ENCODE measurements around the gene TMEM8B.

Gene TMEM8B

GRCh38 chr9:35793461-35793860 lies 35.6 kb upstream of the TMEM8B start:
- H3K9me3 ChIP-seq (ENCODE audit: control insufficient read depth in 1 of 2, low read length in 2 of 2) = no peaks in the 10 kb centered on the region
- H3K4me1 ChIP-seq (ENCODE audit: control insufficient read depth in 1 of 2, insufficient read depth in 2 of 2, low read length in 2 of 2) = peaks cover 0 to 31% of the 10 kb centered on the region in 2 donors
- H3K27me3 ChIP-seq (ENCODE audit: low read depth, low read length) = no peaks in the 10 kb centered on the region
- H3K4me3 ChIP-seq (ENCODE audit: low read depth in 1 of 2, low read length in 2 of 2) = peak overlapping the region in 1 of 2 donors; percentile 56
- no peaks in the 10 kb centered on the region for H3K36me3 ChIP-seq (ENCODE audit: control insufficient read depth in 1 of 2, insufficient read depth in 2 of 2, low read length in 2 of 2)
- H3K27ac ChIP-seq (ENCODE audit: low read length) = no peak overlapping the region

GRCh38 chr9:35795695-35796094 lies 33.3 kb upstream of the TMEM8B start:
- Histone ChIP-seq H3K36me3 (ENCODE audit: control insufficient read depth in 1 of 2, insufficient read depth in 2 of 2, low read length in 2 of 2) (peaks cover 6 to 14% of the 10 kb centered on the region in 2 donors), H3K9me3 (ENCODE audit: control insufficient read depth in 1 of 2, low read length in 2 of 2) (no peaks in the 10 kb centered on the region), H3K4me1 (ENCODE audit: control insufficient read depth in 1 of 2, insufficient read depth in 2 of 2, low read length in 2 of 2) (peaks cover 0 to 29% of the 10 kb centered on the region in 2 donors), H3K27me3 (ENCODE audit: low read depth, low read length) (no peaks in the 10 kb centered on the region), H3K4me3 (ENCODE audit: low read depth in 1 of 2, low read length in 2 of 2) (no peak overlapping the region), H3K27ac (ENCODE audit: low read length) (no peak overlapping the region)

- Histone ChIP-seq H3K27me3 (ENCODE audit: low read depth, low read length) (no peaks in the 10 kb centered on the region), H3K36me3 (ENCODE audit: control insufficient read depth in 1 of 2, insufficient read depth in 2 of 2, low read length in 2 of 2) (peaks cover 22 to 31% of the 10 kb centered on the region in 2 donors), H3K9me3 (ENCODE audit: control insufficient read depth in 1 of 2, low read length in 2 of 2) (no peaks in the 10 kb centered on the region), H3K27ac (ENCODE audit: low read length) (no peak overlapping the region), H3K4me3 (ENCODE audit: low read depth in 1 of 2, low read length in 2 of 2) (no peak overlapping the region), H3K4me1 (ENCODE audit: control insufficient read depth in 1 of 2, insufficient read depth in 2 of 2, low read length in 2 of 2) (peaks cover 0 to 22% of the 10 kb centered on the region in 2 donors)
These were observed 31.5 kb upstream of the TMEM8B start for GRCh38 chr9:35797311-35798109.

- H3K27ac ChIP-seq (ENCODE audit: low read length) = no peak overlapping the region
- peaks cover 25 to 41% of the 10 kb centered on the region in 2 donors for H3K36me3 ChIP-seq (ENCODE audit: control insufficient read depth in 1 of 2, insufficient read depth in 2 of 2, low read length in 2 of 2)
- H3K27me3 ChIP-seq (ENCODE audit: low read depth, low read length) = no peaks in the 10 kb centered on the region
- H3K4me3 ChIP-seq (ENCODE audit: low read depth in 1 of 2, low read length in 2 of 2) = no peak overlapping the region
- no peaks in the 10 kb centered on the region for H3K9me3 ChIP-seq (ENCODE audit: control insufficient read depth in 1 of 2, low read length in 2 of 2)
- H3K4me1 ChIP-seq (ENCODE audit: control insufficient read depth in 1 of 2, insufficient read depth in 2 of 2, low read length in 2 of 2) = peaks cover 0 to 9% of the 10 kb centered on the region in 2 donors
These were observed 30.2 kb upstream of the TMEM8B start for GRCh38 chr9:35798658-35799374.

- H3K4me1 ChIP-seq (ENCODE audit: control insufficient read depth in 1 of 2, insufficient read depth in 2 of 2, low read length in 2 of 2) = no peaks in the 10 kb centered on the region
- H3K27ac ChIP-seq (ENCODE audit: low read length) = no peak overlapping the region
- no peaks in the 10 kb centered on the region for H3K9me3 ChIP-seq (ENCODE audit: control insufficient read depth in 1 of 2, low read length in 2 of 2)
- H3K27me3 ChIP-seq (ENCODE audit: low read depth, low read length) = no peaks in the 10 kb centered on the region
- H3K36me3 ChIP-seq (ENCODE audit: control insufficient read depth in 1 of 2, insufficient read depth in 2 of 2, low read length in 2 of 2) = peaks cover 30 to 46% of the 10 kb centered on the region in 2 donors
- no peak overlapping the region for H3K4me3 ChIP-seq (ENCODE audit: low read depth in 1 of 2, low read length in 2 of 2)
These were observed 28.5 kb upstream of the TMEM8B start for GRCh38 chr9:35800530-35800929.

GRCh38 chr9:35801328-35802128 lies 27.5 kb upstream of the TMEM8B start:
- Histone ChIP-seq H3K4me1 (ENCODE audit: control insufficient read depth in 1 of 2, insufficient read depth in 2 of 2, low read length in 2 of 2) (no peaks in the 10 kb centered on the region), H3K9me3 (ENCODE audit: control insufficient read depth in 1 of 2, low read length in 2 of 2) (no peaks in the 10 kb centered on the region), H3K27me3 (ENCODE audit: low read depth, low read length) (no peaks in the 10 kb centered on the region), H3K4me3 (ENCODE audit: low read depth in 1 of 2, low read length in 2 of 2) (no peak overlapping the region), H3K36me3 (ENCODE audit: control insufficient read depth in 1 of 2, insufficient read depth in 2 of 2, low read length in 2 of 2) (peaks cover 39 to 56% of the 10 kb centered on the region in 2 donors), H3K27ac (ENCODE audit: low read length) (no peak overlapping the region)

GRCh38 chr9:35806101-35806500 lies 22.9 kb upstream of the TMEM8B start:
- Histone ChIP-seq H3K27ac (ENCODE audit: low read length) (no peak overlapping the region), H3K9me3 (ENCODE audit: control insufficient read depth in 1 of 2, low read length in 2 of 2) (no peaks in the 10 kb centered on the region), H3K27me3 (ENCODE audit: low read depth, low read length) (no peaks in the 10 kb centered on the region), H3K4me3 (ENCODE audit: low read depth in 1 of 2, low read length in 2 of 2) (no peak overlapping the region), H3K36me3 (ENCODE audit: control insufficient read depth in 1 of 2, insufficient read depth in 2 of 2, low read length in 2 of 2) (peaks cover 33 to 64% of the 10 kb centered on the region in 2 donors), H3K4me1 (ENCODE audit: control insufficient read depth in 1 of 2, insufficient read depth in 2 of 2, low read length in 2 of 2) (peaks cover 0 to 3% of the 10 kb centered on the region in 2 donors)

- Histone ChIP-seq H3K4me1 (ENCODE audit: control insufficient read depth in 1 of 2, insufficient read depth in 2 of 2, low read length in 2 of 2) (peaks cover 11 to 25% of the 10 kb centered on the region in 2 donors), H3K27ac (ENCODE audit: low read length) (no peak overlapping the region), H3K9me3 (ENCODE audit: control insufficient read depth in 1 of 2, low read length in 2 of 2) (no peaks in the 10 kb centered on the region), H3K4me3 (ENCODE audit: low read depth in 1 of 2, low read length in 2 of 2) (no peak overlapping the region), H3K36me3 (ENCODE audit: control insufficient read depth in 1 of 2, insufficient read depth in 2 of 2, low read length in 2 of 2) (peaks cover 18 to 42% of the 10 kb centered on the region in 2 donors), H3K27me3 (ENCODE audit: low read depth, low read length) (no peaks in the 10 kb centered on the region)
These were observed 20.6 kb upstream of the TMEM8B start for GRCh38 chr9:35808433-35808832.

- Histone ChIP-seq H3K36me3 (ENCODE audit: control insufficient read depth in 1 of 2, insufficient read depth in 2 of 2, low read length in 2 of 2) (peaks cover 16 to 39% of the 10 kb centered on the region in 2 donors), H3K9me3 (ENCODE audit: control insufficient read depth in 1 of 2, low read length in 2 of 2) (no peaks in the 10 kb centered on the region), H3K27ac (ENCODE audit: low read length) (no peak overlapping the region)
These were observed 18.9 kb upstream of the TMEM8B start for GRCh38 chr9:35810122-35810521.

GRCh38 chr9:35811381-35812024 lies 17.5 kb upstream of the TMEM8B start:
- Histone ChIP-seq H3K4me3 (ENCODE audit: low read depth in 1 of 2, low read length in 2 of 2) (peak overlapping the region; percentile 84 to 91), H3K4me1 (ENCODE audit: control insufficient read depth in 1 of 2, insufficient read depth in 2 of 2, low read length in 2 of 2) (peaks cover 19 to 38% of the 10 kb centered on the region in 2 donors), H3K27me3 (ENCODE audit: low read depth, low read length) (no peaks in the 10 kb centered on the region), H3K27ac (ENCODE audit: low read length) (peak overlapping the region; percentile 50), H3K36me3 (ENCODE audit: control insufficient read depth in 1 of 2, insufficient read depth in 2 of 2, low read length in 2 of 2) (peaks cover 4 to 26% of the 10 kb centered on the region in 2 donors), H3K9me3 (ENCODE audit: control insufficient read depth in 1 of 2, low read length in 2 of 2) (no peaks in the 10 kb centered on the region)

More at GRCh38 chr9:35810122-35810521, 18.9 kb upstream of the TMEM8B start:
- peaks cover 19 to 38% of the 10 kb centered on the region in 2 donors for H3K4me1 ChIP-seq (ENCODE audit: control insufficient read depth in 1 of 2, insufficient read depth in 2 of 2, low read length in 2 of 2)
- H3K4me3 ChIP-seq (ENCODE audit: low read depth in 1 of 2, low read length in 2 of 2) = no peak overlapping the region
- no peaks in the 10 kb centered on the region for H3K27me3 ChIP-seq (ENCODE audit: low read depth, low read length)
